HCT116 (cell line): ENCODE data around the gene CA10. TPM values are rescaled to one million over a fixed set of nuclear protein-coding genes. Genes with fewer than 3 reads are reported as not detected.

Experiments
- ATAC-seq: fragments of 200-7000 bp; cut with Tn5 transposase; 2 replicates; pipeline ENCODE4 v1.9.1; 2020; ENCODE audit warnings: mild to moderate bottlenecking, moderate library complexity
- BruUV-seq: library from RNA; stranded (reverse); fragments of 400-500 nt; replicated peaks from 2 replicates; lab custom pipeline; 2021; lab: Mats Ljungman, UMichigan
- CTCF ChIA-PET: fragments of 300-600 bp; sonication (Branson Sonifier 250); formaldehyde crosslinking; loops from one replicate; lab custom pipeline; 2021; ENCODE audit warnings: antibody characterized with exemption; lab: Charles Lee
- POLR2A ChIA-PET: fragments of 300-600, 350-600 bp; sonication (Branson Sonifier 250); formaldehyde crosslinking; loops from one replicate; lab custom pipeline; 2021; ENCODE audit warnings: antibody characterized with exemption; lab: Charles Lee
- RAD21 ChIA-PET, 2 experiments: fragments of 300-600 bp; sonication (Branson Sonifier 250); formaldehyde crosslinking; loops; one replicate each; lab custom pipeline; 2023; ENCODE audit warnings: low total read pairs in 2 of 2; ENCODE audit not compliant: uncharacterized antibody in 2 of 2, unreplicated experiment in 2 of 2, low non-redundant PET in 1 of 2; lab: Charles Lee
- DNase-seq: peaks from one replicate; pipeline ENCODE4 v3.0.0-alpha.2; 2010; ENCODE audit warnings: low read depth, low spot score
- H2AFZ ChIP-seq: fragments of 200-600 bp; shearing (Covaris generic), sonication (generic); 2 replicates; pipeline ENCODE4 v1.6.1; 2017; ENCODE audit warnings: low read depth, mixed run types, mixed read lengths, antibody characterized with exemption, low read length; ENCODE audit not compliant: poor library complexity, severe bottlenecking
- H3K27ac ChIP-seq: 2 replicates; pipeline ENCODE4 v1.5.1; 2012; ENCODE audit warnings: low read depth, low read length
- H3K27me3 ChIP-seq: fragments of 200-600 bp; sonication (generic); 2 replicates; pipeline ENCODE4 v1.6.1; 2016; ENCODE audit warnings: mixed run types, low read length, mixed read lengths; ENCODE audit not compliant: insufficient read depth
- H3K36me3 ChIP-seq, 2 experiments: fragments of 200-500 bp in 1 of 2; fragments of 200-600 bp in 1 of 2; sonication (Bioruptor generic) in 1 of 2; sonication (generic) in 1 of 2; 2 replicates each; pipeline versions ENCODE4 v1.5.1 to v1.6.1; 2014 to 2016; ENCODE audit warnings: low read length in 2 of 2, inconsistent platforms in 1 of 2, mixed read lengths in 1 of 2, mixed run types in 1 of 2; ENCODE audit not compliant: insufficient read depth in 2 of 2, control insufficient read depth in 1 of 2
- H3K4me1 ChIP-seq, 2 experiments: fragments of 200-600 bp in 1 of 2; sonication (generic) in 1 of 2; 2 replicates each; pipeline versions ENCODE4 v1.5.1 to v1.6.1; 2012 to 2017; ENCODE audit warnings: low read length in 2 of 2, inconsistent platforms in 1 of 2, mild to moderate bottlenecking in 1 of 2, mixed read lengths in 1 of 2, mixed run types in 1 of 2, moderate library complexity in 1 of 2; ENCODE audit not compliant: insufficient read depth in 2 of 2, control insufficient read depth in 1 of 2
- H3K4me2 ChIP-seq: fragments of 200-600 bp; sonication (generic); 2 replicates; pipeline ENCODE4 v1.6.1; 2017; ENCODE audit warnings: mixed run types, low read length, mixed read lengths
- H3K4me3 ChIP-seq, 2 experiments: fragments of 200-600 bp in 1 of 2; sonication (generic) in 1 of 2; replicated peaks in 1 of 2; 2 replicates each; pipeline ENCODE4 v1.5.1; 2011 to 2016; ENCODE audit warnings: low read length in 2 of 2, control low read depth in 1 of 2, low read depth in 1 of 2, mild to moderate bottlenecking in 1 of 2, mixed read lengths in 1 of 2, mixed run types in 1 of 2
- H3K79me2 ChIP-seq: fragments of 200-600 bp; sonication (generic); 2 replicates; pipeline ENCODE4 v1.6.1; 2017; ENCODE audit warnings: mild to moderate bottlenecking, mixed run types, low read length, moderate library complexity, mixed read lengths; ENCODE audit not compliant: insufficient read depth
- H3K9ac ChIP-seq: fragments of 200-600 bp; sonication (generic); 2 replicates; pipeline ENCODE4 v1.6.1; 2016; ENCODE audit warnings: low read length, mixed read lengths
- H3K9me2 ChIP-seq: fragments of 200-600 bp; sonication (generic), shearing (Covaris generic); 2 replicates; pipeline ENCODE4 v1.6.1; 2017; ENCODE audit warnings: mixed run types, mild to moderate bottlenecking, moderate library complexity; ENCODE audit not compliant: insufficient read depth
- H3K9me3 ChIP-seq, 2 experiments: fragments of 200-500 bp in 1 of 2; fragments of 200-600 bp in 1 of 2; sonication (Bioruptor generic) in 1 of 2; sonication (generic) in 1 of 2; 2 replicates each; pipeline ENCODE4 v1.6.1; 2014 to 2017; ENCODE audit warnings: low read length in 2 of 2, mixed read lengths in 2 of 2, inconsistent platforms in 1 of 2, low read depth in 1 of 2, mild to moderate bottlenecking in 1 of 2, mixed run types in 1 of 2, moderate library complexity in 1 of 2; ENCODE audit not compliant: control insufficient read depth in 1 of 2, insufficient read depth in 1 of 2
- H4K20me1 ChIP-seq: fragments of 200-600 bp; sonication (generic), shearing (Covaris generic); 2 replicates; pipeline ENCODE4 v1.6.1; 2017; ENCODE audit warnings: mixed run types, mild to moderate bottlenecking, moderate library complexity; ENCODE audit not compliant: insufficient read depth
- CBX3 ChIP-seq: IDR thresholded peaks from 2 replicates; pipeline ENCODE4 v1.6.1; 2012; ENCODE audit warnings: low read depth
- CEBPB ChIP-seq: IDR thresholded peaks from 2 replicates; pipeline ENCODE4 v1.6.1; 2012; ENCODE audit warnings: low read depth
- ELF1 ChIP-seq: IDR thresholded peaks from 2 replicates; pipeline ENCODE4 v1.6.1; 2012; ENCODE audit warnings: low read depth, borderline replicate concordance
- EZH2 ChIP-seq: fragments of 200-600 bp; sonication (generic); IDR thresholded peaks from 2 replicates; pipeline ENCODE4 v1.6.1; 2017; ENCODE audit warnings: antibody characterized with exemption, mixed run types
- EZH2phosphoT487 ChIP-seq: fragments of 200-600 bp; IDR thresholded peaks from 2 replicates; pipeline ENCODE4 v1.6.1; 2018; ENCODE audit warnings: antibody characterized with exemption, borderline replicate concordance
- FOSL1 ChIP-seq: IDR thresholded peaks from 2 replicates; pipeline ENCODE4 v1.6.1; 2012; ENCODE audit warnings: low read depth
- POLR2A ChIP-seq: IDR thresholded peaks from 2 replicates; pipeline ENCODE4 v1.7.0; 2011; ENCODE audit warnings: borderline replicate concordance; ENCODE audit not compliant: insufficient read depth, insufficient read length; ENCODE audit errors: extremely low read depth
- POLR2AphosphoS5 ChIP-seq: IDR thresholded peaks from 2 replicates; pipeline ENCODE4 v1.6.1; 2011; ENCODE audit warnings: mild to moderate bottlenecking, low read depth, low read length, moderate library complexity
- RAD21 ChIP-seq: IDR thresholded peaks from 2 replicates; pipeline ENCODE4 v1.6.1; 2012; ENCODE audit warnings: low read depth, mild to moderate bottlenecking
- SP1 ChIP-seq: IDR thresholded peaks from 2 replicates; pipeline ENCODE4 v1.6.1; 2012; ENCODE audit warnings: low read depth
- YY1 ChIP-seq: IDR thresholded peaks from 2 replicates; pipeline ENCODE4 v1.6.1; 2011; ENCODE audit warnings: low read length, low read depth, moderate library complexity, mild to moderate bottlenecking; ENCODE audit not compliant: insufficient replicate concordance; ENCODE audit errors: extremely low read depth
- ZNF274 ChIP-seq: fragments of 200-500 bp; sonication (Bioruptor generic); IDR thresholded peaks from 2 replicates; pipeline ENCODE4 v1.6.1; 2014; ENCODE audit warnings: mild to moderate bottlenecking, low read depth, low read length, inconsistent platforms
- intact Hi-C: fragments of 100-400 bp; cut with micrococcal nuclease; formaldehyde crosslinking; loops from 2 replicates; pipeline ENCODE4 v1.10.0; 2022
- total RNA-seq: library from RNA; stranded (reverse); gene quantifications from one replicate; pipeline ENCODE4 v1.2.1, GENCODE V29; 2021; ENCODE audit not compliant: unreplicated experiment
- TF ChIP-seq, protein P1 (sequence below): IDR thresholded peaks from 2 replicates; pipeline ENCODE4 v1.6.1; 2011; ENCODE audit warnings: mild to moderate bottlenecking, low read length, moderate library complexity; ENCODE audit not compliant: insufficient replicate concordance; ENCODE audit errors: extremely low read depth
- TF ChIP-seq, protein P2 (sequence below): IDR thresholded peaks from 2 replicates; pipeline ENCODE4 v1.6.1; 2012
- TF ChIP-seq, protein P3 (sequence below): IDR thresholded peaks from 2 replicates; pipeline ENCODE4 v1.6.1; 2012; ENCODE audit warnings: low read depth

Gene CA10
- total RNA-seq, 1 experiment from 2014 or later, result not detected

DNA sequence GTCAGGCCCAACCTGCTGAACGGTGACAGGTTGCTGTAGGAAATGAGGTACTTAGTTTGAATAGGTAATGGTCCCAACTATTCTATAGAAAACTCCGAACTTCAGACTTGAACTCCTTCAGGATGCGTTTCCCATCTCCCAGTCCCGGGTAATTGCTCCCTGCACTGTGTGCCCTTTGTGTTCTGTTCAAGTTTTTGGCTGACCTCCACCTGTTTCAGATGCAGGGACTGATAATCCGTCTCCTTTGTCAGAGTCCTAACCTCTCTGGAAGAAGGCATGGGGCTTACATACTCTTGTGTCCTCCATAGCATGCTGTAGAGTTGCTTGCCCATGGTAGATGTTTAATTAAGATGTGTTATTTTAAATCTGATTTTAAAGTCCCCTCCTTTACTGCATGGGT lies 547.7 kb downstream of the CA10 start:
- Histone ChIP-seq H3K36me3 (no peaks in the 10 kb centered on the region), H3K9ac (no peak overlapping the region), H3K27me3 (peaks cover 22% of the 10 kb centered on the region; the same call in 1 of the 2 replicates), H3K9me2 (no peaks in the 10 kb centered on the region), H4K20me1 (no peaks in the 10 kb centered on the region), H3K27ac (no peak overlapping the region), H3K4me2 (no peak overlapping the region), H2AFZ (no peak overlapping the region), H3K4me3 (no peak overlapping the region), H3K79me2 (no peaks in the 10 kb centered on the region), H3K4me1 (peaks cover 0 to 3% of the 10 kb centered on the region in 2 experiments; a peak in 1 of 4 replicates), H3K9me3 (no peaks in the 10 kb centered on the region)
- intact Hi-C loops, result no loop called here
- ChIA-PET CTCF (no interaction called here), POLR2A (no interaction called here), RAD21 (no interaction called here)
- no TSS peak for BruUV-seq
- no peak for TF ChIP-seq CEBPB
- no peak for TF ChIP-seq CBX3
- TF ChIP-seq EZH2phosphoT487, result no peak
- no peak for ATAC-seq
- DNase-seq, result no peak

DNA sequence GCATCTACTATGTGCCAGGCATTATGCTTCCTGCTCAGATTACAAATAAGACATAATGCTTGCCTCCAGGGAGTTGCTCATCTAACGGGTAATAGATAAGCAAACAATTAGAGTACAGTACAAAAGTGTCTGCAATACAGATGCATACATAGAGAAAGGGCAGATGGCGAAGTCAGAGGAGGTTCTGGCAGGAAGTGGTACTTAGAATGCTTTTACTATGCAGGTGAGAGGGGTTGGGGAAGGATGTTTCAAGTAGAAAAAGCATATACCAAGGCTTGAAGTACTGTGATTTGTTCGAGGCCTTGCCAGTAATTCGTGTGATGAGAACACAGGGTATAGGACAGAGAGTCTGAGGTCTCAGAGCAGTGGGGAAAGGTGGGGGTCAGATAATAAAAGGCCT lies 548.4 kb downstream of the CA10 start:
- H2AFZ ChIP-seq, result no peak overlapping the region
- ChIA-PET RAD21 (no interaction called here), POLR2A (no interaction called here)
- H3K36me3 ChIP-seq, result no peaks in the 10 kb centered on the region
- H3K4me3 ChIP-seq, result no peak overlapping the region
- intact Hi-C loops, result no loop called here
- TF ChIP-seq YY1, result no peak
- TF ChIP-seq EZH2, result no peak
- TF ChIP-seq, protein P1, sequence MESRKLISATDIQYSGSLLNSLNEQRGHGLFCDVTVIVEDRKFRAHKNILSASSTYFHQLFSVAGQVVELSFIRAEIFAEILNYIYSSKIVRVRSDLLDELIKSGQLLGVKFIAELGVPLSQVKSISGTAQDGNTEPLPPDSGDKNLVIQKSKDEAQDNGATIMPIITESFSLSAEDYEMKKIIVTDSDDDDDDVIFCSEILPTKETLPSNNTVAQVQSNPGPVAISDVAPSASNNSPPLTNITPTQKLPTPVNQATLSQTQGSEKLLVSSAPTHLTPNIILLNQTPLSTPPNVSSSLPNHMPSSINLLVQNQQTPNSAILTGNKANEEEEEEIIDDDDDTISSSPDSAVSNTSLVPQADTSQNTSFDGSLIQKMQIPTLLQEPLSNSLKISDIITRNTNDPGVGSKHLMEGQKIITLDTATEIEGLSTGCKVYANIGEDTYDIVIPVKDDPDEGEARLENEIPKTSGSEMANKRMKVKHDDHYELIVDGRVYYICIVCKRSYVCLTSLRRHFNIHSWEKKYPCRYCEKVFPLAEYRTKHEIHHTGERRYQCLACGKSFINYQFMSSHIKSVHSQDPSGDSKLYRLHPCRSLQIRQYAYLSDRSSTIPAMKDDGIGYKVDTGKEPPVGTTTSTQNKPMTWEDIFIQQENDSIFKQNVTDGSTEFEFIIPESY, result no peak
- TF ChIP-seq RAD21, result no peak
- TF ChIP-seq EZH2phosphoT487, result no peak
- TF ChIP-seq, protein P2, sequence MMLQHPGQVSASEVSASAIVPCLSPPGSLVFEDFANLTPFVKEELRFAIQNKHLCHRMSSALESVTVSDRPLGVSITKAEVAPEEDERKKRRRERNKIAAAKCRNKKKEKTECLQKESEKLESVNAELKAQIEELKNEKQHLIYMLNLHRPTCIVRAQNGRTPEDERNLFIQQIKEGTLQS, result no peak
- no peak for TF ChIP-seq POLR2AphosphoS5
- TF ChIP-seq POLR2A, result no peak
- TF ChIP-seq CEBPB, result no peak
- TF ChIP-seq ELF1, result no peak
- no peak for TF ChIP-seq FOSL1
- no peak for TF ChIP-seq ZNF274
- TF ChIP-seq, protein P3, sequence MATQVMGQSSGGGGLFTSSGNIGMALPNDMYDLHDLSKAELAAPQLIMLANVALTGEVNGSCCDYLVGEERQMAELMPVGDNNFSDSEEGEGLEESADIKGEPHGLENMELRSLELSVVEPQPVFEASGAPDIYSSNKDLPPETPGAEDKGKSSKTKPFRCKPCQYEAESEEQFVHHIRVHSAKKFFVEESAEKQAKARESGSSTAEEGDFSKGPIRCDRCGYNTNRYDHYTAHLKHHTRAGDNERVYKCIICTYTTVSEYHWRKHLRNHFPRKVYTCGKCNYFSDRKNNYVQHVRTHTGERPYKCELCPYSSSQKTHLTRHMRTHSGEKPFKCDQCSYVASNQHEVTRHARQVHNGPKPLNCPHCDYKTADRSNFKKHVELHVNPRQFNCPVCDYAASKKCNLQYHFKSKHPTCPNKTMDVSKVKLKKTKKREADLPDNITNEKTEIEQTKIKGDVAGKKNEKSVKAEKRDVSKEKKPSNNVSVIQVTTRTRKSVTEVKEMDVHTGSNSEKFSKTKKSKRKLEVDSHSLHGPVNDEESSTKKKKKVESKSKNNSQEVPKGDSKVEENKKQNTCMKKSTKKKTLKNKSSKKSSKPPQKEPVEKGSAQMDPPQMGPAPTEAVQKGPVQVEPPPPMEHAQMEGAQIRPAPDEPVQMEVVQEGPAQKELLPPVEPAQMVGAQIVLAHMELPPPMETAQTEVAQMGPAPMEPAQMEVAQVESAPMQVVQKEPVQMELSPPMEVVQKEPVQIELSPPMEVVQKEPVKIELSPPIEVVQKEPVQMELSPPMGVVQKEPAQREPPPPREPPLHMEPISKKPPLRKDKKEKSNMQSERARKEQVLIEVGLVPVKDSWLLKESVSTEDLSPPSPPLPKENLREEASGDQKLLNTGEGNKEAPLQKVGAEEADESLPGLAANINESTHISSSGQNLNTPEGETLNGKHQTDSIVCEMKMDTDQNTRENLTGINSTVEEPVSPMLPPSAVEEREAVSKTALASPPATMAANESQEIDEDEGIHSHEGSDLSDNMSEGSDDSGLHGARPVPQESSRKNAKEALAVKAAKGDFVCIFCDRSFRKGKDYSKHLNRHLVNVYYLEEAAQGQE, result no peak
- TF ChIP-seq SP1, result no peak
- no peak for TF ChIP-seq CBX3
- TF ChIP-seq, all 23 proteins: peak for 0
- ATAC-seq, result no peak
- no peak overlapping the region for H3K9ac ChIP-seq
- H3K9me2 ChIP-seq, result no peaks in the 10 kb centered on the region
- CTCF ChIA-PET, result no interaction called here
- peaks cover 0 to 3% of the 10 kb centered on the region in 2 experiments; a peak in 1 of 4 replicates for H3K4me1 ChIP-seq
- no peaks in the 10 kb centered on the region for H3K79me2 ChIP-seq
- no TSS peak for BruUV-seq
- H3K27ac ChIP-seq, result no peak overlapping the region
- H3K27me3 ChIP-seq, result peaks cover 18% of the 10 kb centered on the region; the same call in 1 of the 2 replicates
- DNase-seq, result no peak
- no peaks in the 10 kb centered on the region for H3K9me3 ChIP-seq
- H3K4me2 ChIP-seq, result no peak overlapping the region
- H4K20me1 ChIP-seq, result no peaks in the 10 kb centered on the region
